Pancreas (tissue), 10 donors: ENCODE data around the gene NBDY. TPM values are rescaled to one million over a fixed set of nuclear protein-coding genes. Genes with fewer than 3 reads are reported as not detected.
A peak's percentile ranks its signal among the peaks of the same experiment; 100 is the strongest.

ENCODE experiments used
- ATAC-seq, 4 donors: fragments of 200-7000 bp; cut with Tn5 transposase; one replicate each; pipeline versions ENCODE4 v1.8.0 to v1.9.1; 2020; ENCODE audit warnings: mild to moderate bottlenecking in 4 of 4, moderate library complexity in 4 of 4
- DNase-seq, 6 donors: peaks; one replicate each; pipeline ENCODE4 v3.0.0-alpha.2; 2020
- FAIRE-seq: peaks from 2 replicates; lab custom pipeline; 2012; peaks lifted over from hg19 to GRCh38; lab: Jason Lieb, UNC
- H3K27ac ChIP-seq, 4 donors: fragments of 200-600 bp; sonication (generic); 1 replicate in 3 of 4; 2 replicates in 1 of 4; pipeline versions ENCODE4 v1.5.0 to v1.8.0; 2020
- H3K27me3 ChIP-seq, 4 donors: fragments of 200-600 bp; one replicate each; pipeline ENCODE4 v1.8.0; 2021
- H3K36me3 ChIP-seq, 3 donors: fragments of 200-600 bp; sonication (generic) in 1 of 3; one replicate each; pipeline versions ENCODE4 v1.5.0 to v1.8.0; 2020 to 2021
- H3K4me1 ChIP-seq, 3 donors: fragments of 200-600 bp; one replicate each; pipeline ENCODE4 v1.8.0; 2021
- H3K4me3 ChIP-seq, 4 donors: fragments of 200-600 bp; sonication (generic) in 2 of 4; one replicate each; pipeline versions ENCODE4 v1.5.0 to v1.8.0; 2020 to 2021
- H3K9me3 ChIP-seq, 4 donors: fragments of 200-600 bp; one replicate each; pipeline ENCODE4 v1.8.0; 2021
- WGBS, 2 donors: extraction: QIAGEN DNeasy Blood & Tissue Kit; methylation state at CpG; one replicate each; pipeline ENCODE4 v1.1.7; 2013; 5-methylcytosine and 5-hydroxymethylcytosine counted together
- intact Hi-C, 3 donors: fragments of 100-400 bp; cut with DNase I; formaldehyde crosslinking; loops; one replicate each; pipeline versions ENCODE4 v1.11.1 to v1.14.2; 2022
- polyA plus RNA-seq, 2 donors: library from polyadenylated mRNA; stranded (reverse); fragments of 200-250 nt; gene quantifications; one replicate each; pipeline ENCODE4 v1.2.3, GENCODE V29; 2013
- total RNA-seq, 6 donors: library from RNA; stranded (reverse); fragmentation: NEBNext Ultra II Directional in 4 of 6; extraction: Animal tissue kit (Norgen Biotek cat#: 25700) in 4 of 6; gene quantifications; one replicate each; pipeline versions ENCODE4 v1.2.1 to v1.2.4, GENCODE V29; 2021 to 2023
- TF ChIP-seq, protein P1 (sequence below), 4 donors: fragments of 200-600 bp; sonication (generic) in 3 of 4; IDR thresholded peaks; one replicate each; pipeline versions ENCODE4 v1.5.0 to v1.8.0; 2021; ENCODE audit warnings: antibody characterized with exemption in 4 of 4
- donor health status: healthy with polysubstance abuse.
- donor health status: DM: no; HTN: no; CAD: no; lungs with moderate emphysema.
- donor health status: DM: no; HTN: no; CAD: no.
- donor health status: control.
- donor health status: control.
- donor health status: Bipolar disorder and iron deficiency.
- donor health status: DM: yes; HTN: yes; CAD: no.
- donor health status: DM: no; HTN: no; CAD: no.
- donor health status: DM: no; HTN: no; CAD: no.
- donor health status: DM: yes; HTN: yes; CAD: no.

The NBDY gene
- total and polyA plus RNA-seq, 8 donors, result 7.0 to 22.8 (median 9.1) TPM

DNA sequence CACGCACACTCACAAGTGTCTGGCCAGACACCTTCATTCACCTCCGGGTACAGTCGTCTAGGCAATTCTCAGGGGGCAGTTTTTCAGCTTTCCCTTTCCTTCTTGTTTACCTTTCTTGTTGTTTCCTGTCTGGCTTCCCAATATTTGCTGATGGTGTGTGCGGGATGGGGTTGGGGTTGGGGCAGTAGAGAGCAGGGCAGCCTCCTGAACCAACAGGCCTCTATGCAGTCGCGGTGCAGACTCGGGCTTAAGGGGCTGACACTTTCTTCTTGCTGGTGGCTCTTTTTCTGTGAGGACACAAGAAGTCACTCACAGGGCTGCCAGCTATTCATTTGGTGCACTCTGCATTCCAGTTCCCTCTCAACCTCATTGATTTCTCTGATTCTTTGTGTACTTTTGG, 56.4 kb downstream of the NBDY start:
- no peaks in the 10 kb centered on the region for H3K9me3 ChIP-seq
- H3K27ac ChIP-seq, result no peak overlapping the region
- WGBS, 2 donors, result 71 to 85% methylated on average over 7 of the region's 7 CpGs
- no peak for ATAC-seq
- no peaks in the 10 kb centered on the region for H3K27me3 ChIP-seq
- TF ChIP-seq, protein P1, sequence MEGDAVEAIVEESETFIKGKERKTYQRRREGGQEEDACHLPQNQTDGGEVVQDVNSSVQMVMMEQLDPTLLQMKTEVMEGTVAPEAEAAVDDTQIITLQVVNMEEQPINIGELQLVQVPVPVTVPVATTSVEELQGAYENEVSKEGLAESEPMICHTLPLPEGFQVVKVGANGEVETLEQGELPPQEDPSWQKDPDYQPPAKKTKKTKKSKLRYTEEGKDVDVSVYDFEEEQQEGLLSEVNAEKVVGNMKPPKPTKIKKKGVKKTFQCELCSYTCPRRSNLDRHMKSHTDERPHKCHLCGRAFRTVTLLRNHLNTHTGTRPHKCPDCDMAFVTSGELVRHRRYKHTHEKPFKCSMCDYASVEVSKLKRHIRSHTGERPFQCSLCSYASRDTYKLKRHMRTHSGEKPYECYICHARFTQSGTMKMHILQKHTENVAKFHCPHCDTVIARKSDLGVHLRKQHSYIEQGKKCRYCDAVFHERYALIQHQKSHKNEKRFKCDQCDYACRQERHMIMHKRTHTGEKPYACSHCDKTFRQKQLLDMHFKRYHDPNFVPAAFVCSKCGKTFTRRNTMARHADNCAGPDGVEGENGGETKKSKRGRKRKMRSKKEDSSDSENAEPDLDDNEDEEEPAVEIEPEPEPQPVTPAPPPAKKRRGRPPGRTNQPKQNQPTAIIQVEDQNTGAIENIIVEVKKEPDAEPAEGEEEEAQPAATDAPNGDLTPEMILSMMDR (IDR thresholded peaks at IDR 0.05), result no peak
- FAIRE-seq, result no peak
- no peak overlapping the region for H3K4me3 ChIP-seq
- peak in 1 of 6 donors; percentile 13 for DNase-seq
- H3K4me1 ChIP-seq, result no peaks in the 10 kb centered on the region
- H3K36me3 ChIP-seq, result no peaks in the 10 kb centered on the region
- intact Hi-C loops, result no loop called here

DNA sequence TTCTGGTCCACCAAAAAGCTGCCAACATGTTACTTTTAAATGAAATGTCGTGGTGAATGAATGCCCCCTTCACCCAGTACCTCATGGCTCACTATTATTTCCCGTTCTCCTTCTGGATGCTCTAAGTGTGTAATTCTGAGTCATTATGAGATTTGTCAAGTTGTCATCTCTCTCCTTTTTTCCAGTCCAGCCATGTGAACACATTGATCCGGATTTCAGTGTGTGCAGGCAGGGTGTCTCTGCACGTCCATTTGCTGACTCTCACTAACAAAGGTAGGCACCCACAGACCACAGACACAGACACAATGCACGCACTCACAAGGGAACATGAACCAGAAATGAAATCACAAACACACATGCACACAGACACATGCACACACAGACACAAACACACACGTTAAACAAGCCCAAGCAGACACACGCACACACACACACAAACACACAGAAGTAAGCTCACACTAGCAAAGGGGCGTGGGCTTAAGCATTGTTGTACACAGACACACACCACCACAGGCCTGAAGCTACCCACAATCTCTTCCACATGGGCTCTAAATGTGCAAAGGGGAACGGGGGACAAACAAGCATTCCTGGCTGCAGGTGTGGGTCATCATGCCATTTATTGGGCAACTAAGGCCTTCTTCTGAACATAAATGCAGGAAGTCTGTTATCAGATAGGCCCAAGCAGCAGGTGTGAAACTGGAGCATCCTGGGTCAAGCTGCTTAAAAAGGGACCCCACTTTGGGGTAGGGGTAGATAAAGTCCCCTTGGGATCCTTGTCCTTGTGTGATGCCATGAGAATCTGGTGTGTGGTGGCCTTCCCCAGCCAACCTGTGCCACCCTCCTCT, 58.1 kb downstream of the NBDY start:
- no peak for ATAC-seq
- DNase-seq, result no peak
- intact Hi-C loops, result no loop called here
- Histone ChIP-seq H3K36me3 (no peaks in the 10 kb centered on the region), H3K27me3 (no peaks in the 10 kb centered on the region), H3K4me1 (no peaks in the 10 kb centered on the region), H3K9me3 (no peaks in the 10 kb centered on the region), H3K27ac (no peak overlapping the region), H3K4me3 (no peak overlapping the region)
- FAIRE-seq, result no peak
- 70 to 85% methylated on average over 9 of the region's 9 CpGs for WGBS, 2 donors
- TF ChIP-seq, protein P1 (IDR thresholded peaks at IDR 0.05), result no peak

DNA sequence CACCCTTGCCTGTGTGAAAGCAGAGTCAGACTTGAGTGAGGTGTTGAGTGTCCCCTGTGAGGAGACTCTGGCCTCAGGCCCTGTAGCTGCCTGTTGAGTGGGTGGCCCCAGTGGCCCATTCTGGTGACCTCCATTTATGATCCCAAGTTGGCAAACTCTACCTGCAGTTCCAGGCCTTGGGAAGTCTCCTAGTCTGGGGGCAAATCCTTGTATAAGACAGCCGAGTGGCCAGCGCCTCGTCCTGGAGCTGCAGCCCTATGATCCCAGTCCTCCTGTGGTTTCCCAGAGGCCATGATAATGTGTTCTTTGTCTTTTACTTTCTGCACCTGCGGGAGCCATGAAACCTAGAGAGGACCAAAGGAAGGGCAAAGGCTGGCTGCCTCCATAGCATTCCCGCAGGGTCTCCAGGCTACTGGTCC, 58.7 kb downstream of the NBDY start:
- intact Hi-C loops, result no loop called here
- Histone ChIP-seq H3K36me3 (no peaks in the 10 kb centered on the region), H3K27me3 (no peaks in the 10 kb centered on the region), H3K4me3 (no peak overlapping the region), H3K4me1 (no peaks in the 10 kb centered on the region), H3K27ac (no peak overlapping the region), H3K9me3 (no peaks in the 10 kb centered on the region)
- FAIRE-seq (no peak), ATAC-seq (no peak), DNase-seq (peak in 2 of 6 donors; percentile 27 to 37)
- WGBS, 2 donors, result 77 to 89% methylated on average over 5 of the region's 5 CpGs
- TF ChIP-seq, protein P1 (IDR thresholded peaks at IDR 0.05), result no peak

DNA sequence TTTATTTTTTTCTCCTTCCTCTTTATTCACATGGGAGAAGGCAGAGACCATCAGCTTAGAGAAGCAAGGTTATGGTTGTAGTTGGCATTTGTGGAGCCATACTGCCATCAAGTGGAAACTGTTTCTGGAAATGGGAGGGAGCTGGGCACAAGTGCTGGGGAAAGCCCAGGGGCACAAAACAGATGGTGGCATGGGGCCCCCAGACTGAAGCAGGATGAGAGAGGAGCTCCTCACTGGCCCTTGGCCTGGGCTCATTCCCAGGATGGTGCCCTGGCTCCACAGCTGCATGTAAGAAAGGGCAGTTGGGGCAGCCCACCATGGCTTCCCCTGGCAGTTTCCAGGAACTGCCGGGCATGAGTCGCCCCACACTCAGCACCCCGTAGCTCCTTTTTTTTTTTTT, 59.2 kb downstream of the NBDY start:
- no peaks in the 10 kb centered on the region for H3K4me1 ChIP-seq
- H3K4me3 ChIP-seq, result peak overlapping the region in 2 of 4 donors; percentile 8 to 39
- no peaks in the 10 kb centered on the region for H3K36me3 ChIP-seq
- DNase-seq (peak in 2 of 6 donors; percentile 45 to 51), FAIRE-seq (no peak), ATAC-seq (peak in 3 of 4 donors; percentile 20 to 75 (median 49))
- H3K9me3 ChIP-seq, result no peaks in the 10 kb centered on the region
- H3K27ac ChIP-seq, result peak overlapping the region in 2 of 4 donors; percentile 45 to 52
- TF ChIP-seq, protein P1 (IDR thresholded peaks at IDR 0.05), result no peak
- H3K27me3 ChIP-seq, result no peaks in the 10 kb centered on the region
- 22 to 59% methylated on average over 3 of the region's 3 CpGs for WGBS, 2 donors
- intact Hi-C loops, result no loop called here

DNA sequence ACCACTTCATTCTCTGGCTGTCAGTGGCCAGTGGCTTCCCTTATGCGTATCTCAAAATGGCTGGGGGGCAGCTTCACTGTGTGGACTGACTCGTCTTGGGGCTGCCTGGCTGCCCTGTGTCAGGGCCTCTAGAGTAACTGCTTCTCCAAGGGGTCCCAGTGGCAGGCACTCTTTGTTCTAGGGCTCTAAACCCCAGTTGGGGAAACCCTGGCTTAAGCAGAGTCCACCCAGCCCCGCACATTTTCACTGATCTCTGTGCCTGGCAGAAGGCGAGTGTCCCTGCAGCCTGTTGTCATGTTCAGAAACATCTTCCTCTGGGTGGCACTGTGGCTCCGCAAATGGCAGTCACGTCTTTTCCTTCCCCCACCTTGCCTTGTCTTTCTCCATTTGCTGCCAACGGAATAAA, 59.7 kb downstream of the NBDY start:
- Histone ChIP-seq H3K27me3 (no peaks in the 10 kb centered on the region), H3K4me1 (no peaks in the 10 kb centered on the region), H3K9me3 (no peaks in the 10 kb centered on the region), H3K4me3 (peak overlapping the region in 2 of 4 donors; percentile 8 to 39), H3K27ac (peak overlapping the region in 2 of 4 donors; percentile 45 to 52), H3K36me3 (no peaks in the 10 kb centered on the region)
- WGBS, 2 donors, result 37 to 49% methylated on average over 7 of the region's 7 CpGs
- ATAC-seq, result peak in 2 of 4 donors; percentile 77 to 88
- peak in 3 of 6 donors; percentile 32 to 72 (median 65) for DNase-seq
- no peak for FAIRE-seq
- TF ChIP-seq, protein P1 (IDR thresholded peaks at IDR 0.05), result peak in 2 of 4 donors; percentile 16 to 26
- intact Hi-C loops, result no loop called here
